Esophagus (tissue), 2 donors: ENCODE measurements around the gene ANXA3. TPM values are rescaled to one million over a fixed set of nuclear protein-coding genes. Genes with fewer than 3 reads are reported as not detected.

ENCODE experiments used
- H3K27ac ChIP-seq, 2 donors: one replicate each; pipeline ENCODE4 v1.5.1; 2013; ENCODE audit warnings: low read depth in 2 of 2, mild to moderate bottlenecking in 2 of 2, inconsistent platforms in 1 of 2, low read length in 1 of 2, moderate library complexity in 1 of 2
- H3K27me3 ChIP-seq, 2 donors: one replicate each; pipeline ENCODE4 v1.6.1; 2013; ENCODE audit warnings: low read length in 2 of 2, control low read depth in 1 of 2, mild to moderate bottlenecking in 1 of 2; ENCODE audit not compliant: insufficient read depth in 2 of 2, control insufficient read depth in 1 of 2
- H3K36me3 ChIP-seq, 2 donors: one replicate each; pipeline ENCODE4 v1.6.1; 2013; ENCODE audit warnings: low read length in 1 of 2; ENCODE audit not compliant: control insufficient read depth in 2 of 2, insufficient read depth in 2 of 2
- H3K4me1 ChIP-seq, 2 donors: one replicate each; pipeline ENCODE4 v1.6.1; 2013; ENCODE audit warnings: low read length in 1 of 2; ENCODE audit not compliant: control insufficient read depth in 2 of 2, insufficient read depth in 2 of 2
- H3K4me3 ChIP-seq, 2 donors: one replicate each; pipeline ENCODE4 v1.5.1; 2013; ENCODE audit warnings: low read length in 2 of 2, mild to moderate bottlenecking in 2 of 2, low read depth in 1 of 2, moderate library complexity in 1 of 2
- H3K9me3 ChIP-seq, 2 donors: one replicate each; pipeline ENCODE4 v1.6.1; 2013; ENCODE audit warnings: mild to moderate bottlenecking in 2 of 2, low read depth in 1 of 2, low read length in 1 of 2, moderate library complexity in 1 of 2; ENCODE audit not compliant: control insufficient read depth in 2 of 2, insufficient read depth in 1 of 2
- WGBS, 2 donors: extraction: QIAGEN DNeasy Blood & Tissue Kit; methylation state at CpG; one replicate each; pipeline ENCODE4 v1.1.7; 2013; 5-methylcytosine and 5-hydroxymethylcytosine counted together
- polyA plus RNA-seq, 2 donors: library from polyadenylated mRNA; stranded (reverse); fragments of 200-250 nt; gene quantifications; one replicate each; pipeline ENCODE4 v1.2.3, GENCODE V29; 2013
- donor health status: healthy with polysubstance abuse.
- donor health status: Bipolar disorder and iron deficiency.

The ANXA3 gene
- polyA plus RNA-seq, 2 donors: 80.6 to 140 TPM

GRCh38 chr4:78519962-78520361 is 31.6 kb upstream of the ANXA3 start:
- Histone ChIP-seq H3K27me3 (no peaks in the 10 kb centered on the region), H3K36me3 (no peaks in the 10 kb centered on the region), H3K4me3 (no peak overlapping the region), H3K9me3 (no peaks in the 10 kb centered on the region), H3K4me1 (no peaks in the 10 kb centered on the region), H3K27ac (no peak overlapping the region)
- WGBS, 2 donors: 86 to 88% methylated on average over 3 of the region's 3 CpGs

DNA sequence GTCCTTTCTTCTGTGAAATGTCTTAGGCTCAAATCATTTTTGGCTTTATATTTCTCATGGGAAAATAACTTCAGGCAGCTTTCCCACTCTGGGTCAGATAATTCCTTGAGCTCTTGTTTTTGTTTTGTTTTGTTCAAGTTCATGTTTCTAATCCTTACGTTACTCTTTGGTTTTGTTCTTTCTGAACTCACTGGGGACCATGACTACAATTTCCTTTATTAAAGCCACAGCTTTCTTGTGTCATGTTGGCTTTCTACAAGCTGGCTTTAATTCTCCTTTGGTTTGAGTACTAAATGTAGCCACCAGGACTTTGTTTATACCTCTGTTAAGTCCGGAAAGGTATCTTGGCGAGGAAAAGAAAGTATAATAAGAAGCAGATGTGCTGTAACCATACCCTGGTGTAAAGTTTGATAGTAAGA is 30.8 kb upstream of the ANXA3 start:
- Histone ChIP-seq H3K27me3 (no peaks in the 10 kb centered on the region), H3K4me1 (no peaks in the 10 kb centered on the region), H3K27ac (no peak overlapping the region), H3K9me3 (no peaks in the 10 kb centered on the region), H3K36me3 (no peaks in the 10 kb centered on the region), H3K4me3 (no peak overlapping the region)
- WGBS, 2 donors: 56 to 58% methylated on average over 3 of the region's 3 CpGs

GRCh38 chr4:78524009-78524408 is 27.6 kb upstream of the ANXA3 start:
- Histone ChIP-seq H3K4me1 (no peaks in the 10 kb centered on the region), H3K27ac (no peak overlapping the region), H3K27me3 (no peaks in the 10 kb centered on the region), H3K4me3 (no peak overlapping the region), H3K9me3 (no peaks in the 10 kb centered on the region), H3K36me3 (no peaks in the 10 kb centered on the region)
- WGBS, 2 donors: 0 to 84% methylated on average over 1 of the region's 1 CpG

DNA sequence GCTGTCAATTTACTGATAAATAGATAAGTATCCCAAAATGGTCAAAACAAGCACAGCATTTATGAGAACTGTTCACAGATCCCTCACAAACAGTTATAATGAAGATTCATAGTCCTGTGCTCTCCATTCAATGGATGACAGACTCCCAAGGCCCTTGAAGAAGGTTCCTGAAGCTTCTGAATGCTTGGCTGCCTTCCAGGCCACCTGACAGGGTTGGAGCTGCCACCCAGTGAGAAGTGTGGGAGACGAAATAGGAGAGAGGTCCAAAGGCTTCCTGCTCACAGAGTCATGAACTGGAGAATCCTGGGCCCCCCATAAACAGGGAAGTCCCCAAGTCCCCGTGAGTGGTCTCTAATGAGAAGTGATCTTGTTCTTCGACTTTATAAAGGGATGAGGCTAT is 26.0 kb upstream of the ANXA3 start:
- H3K4me1 ChIP-seq: no peaks in the 10 kb centered on the region
- H3K9me3 ChIP-seq: no peaks in the 10 kb centered on the region
- no peaks in the 10 kb centered on the region for H3K27me3 ChIP-seq
- WGBS, 2 donors: 73 to 75% methylated on average over 3 of the region's 3 CpGs
- no peaks in the 10 kb centered on the region for H3K36me3 ChIP-seq
- no peak overlapping the region for H3K4me3 ChIP-seq
- no peak overlapping the region for H3K27ac ChIP-seq

DNA sequence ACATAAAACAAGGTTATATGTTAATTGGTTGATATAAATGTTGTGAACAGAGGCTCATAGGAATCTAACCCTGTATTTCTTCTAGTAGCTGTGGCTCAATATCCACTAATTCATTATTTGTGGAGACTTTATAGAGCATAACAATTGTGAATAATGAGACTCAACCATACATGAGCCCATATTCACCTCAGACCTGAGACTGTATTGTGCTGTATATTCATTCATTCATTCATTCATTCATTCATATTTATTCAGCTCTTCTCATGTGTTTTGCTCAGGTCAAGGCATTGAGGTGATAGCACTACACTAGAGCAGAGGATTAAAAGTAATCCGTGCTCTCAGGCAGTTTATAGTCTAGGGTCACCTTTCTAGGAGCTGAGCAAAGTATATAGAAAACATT is 24.5 kb upstream of the ANXA3 start:
- 90 to 97% methylated on average over 1 of the region's 1 CpG for WGBS, 2 donors
- H3K4me3 ChIP-seq: no peak overlapping the region
- no peaks in the 10 kb centered on the region for H3K27me3 ChIP-seq
- H3K27ac ChIP-seq: no peak overlapping the region
- no peaks in the 10 kb centered on the region for H3K4me1 ChIP-seq
- H3K9me3 ChIP-seq: no peaks in the 10 kb centered on the region
- no peaks in the 10 kb centered on the region for H3K36me3 ChIP-seq

DNA sequence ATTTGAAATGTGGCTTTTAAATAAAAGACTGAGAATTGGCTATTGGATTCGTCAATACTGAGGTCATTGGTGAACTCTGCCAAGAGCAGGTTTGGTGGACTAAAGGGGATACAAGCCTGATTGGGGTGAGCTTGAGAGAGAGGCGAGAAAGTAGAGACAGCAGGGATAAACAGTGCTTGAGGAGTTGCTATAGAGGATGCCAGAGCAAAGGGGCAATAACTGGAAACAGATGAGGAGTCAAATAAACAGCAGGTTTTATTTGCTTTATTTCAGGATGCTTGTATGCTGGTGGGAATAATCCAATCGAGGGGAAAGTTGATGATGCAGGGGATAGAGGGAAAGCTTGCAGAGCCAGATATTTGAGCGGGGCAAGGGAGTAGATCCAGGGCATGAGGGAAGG is 24.0 kb upstream of the ANXA3 start:
- WGBS, 2 donors: 78 to 87% methylated on average over 4 of the region's 4 CpGs

GRCh38 chr4:78528327-78528726 is 23.2 kb upstream of the ANXA3 start:
- Histone ChIP-seq H3K27me3 (no peaks in the 10 kb centered on the region), H3K4me3 (no peak overlapping the region), H3K27ac (no peak overlapping the region), H3K36me3 (no peaks in the 10 kb centered on the region), H3K9me3 (no peaks in the 10 kb centered on the region), H3K4me1 (no peaks in the 10 kb centered on the region)
- WGBS, 2 donors: 53 to 85% methylated on average over 3 of the region's 3 CpGs

More for the DNA sequence above, 24.0 kb upstream of the ANXA3 start:
- Histone ChIP-seq H3K27me3 (no peaks in the 10 kb centered on the region), H3K9me3 (no peaks in the 10 kb centered on the region), H3K4me1 (no peaks in the 10 kb centered on the region), H3K4me3 (no peak overlapping the region), H3K27ac (no peak overlapping the region), H3K36me3 (no peaks in the 10 kb centered on the region)

DNA sequence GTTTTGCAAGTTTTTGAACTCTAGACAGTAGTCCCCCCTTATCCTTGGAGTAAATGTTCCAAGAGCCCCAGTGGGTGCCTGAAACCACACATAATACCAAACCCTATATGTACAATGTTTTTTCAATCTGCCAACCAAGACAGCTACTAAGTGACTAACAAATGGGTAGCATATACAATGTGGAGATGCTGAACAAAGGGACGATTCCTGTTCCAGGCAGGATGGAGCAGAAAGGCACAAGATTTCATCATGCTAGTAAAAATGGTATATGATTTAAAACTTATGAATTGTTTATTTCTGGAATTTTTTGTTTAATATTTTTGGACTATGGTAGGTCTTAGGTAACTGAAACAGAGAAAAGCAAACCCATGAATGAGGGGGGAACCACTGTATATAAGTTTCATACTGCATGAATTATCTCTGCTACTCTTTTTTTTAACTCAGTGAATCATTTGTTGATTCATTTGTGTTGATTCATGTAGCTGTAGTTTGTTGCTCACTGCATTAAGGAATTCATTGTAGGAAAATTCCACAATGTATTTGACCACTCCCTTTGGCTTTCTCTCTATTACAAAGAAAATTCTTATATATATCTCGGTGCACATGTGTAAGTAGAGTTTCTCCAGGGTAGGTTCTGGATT is 21.9 kb upstream of the ANXA3 start:
- no peak overlapping the region for H3K27ac ChIP-seq

DNA sequence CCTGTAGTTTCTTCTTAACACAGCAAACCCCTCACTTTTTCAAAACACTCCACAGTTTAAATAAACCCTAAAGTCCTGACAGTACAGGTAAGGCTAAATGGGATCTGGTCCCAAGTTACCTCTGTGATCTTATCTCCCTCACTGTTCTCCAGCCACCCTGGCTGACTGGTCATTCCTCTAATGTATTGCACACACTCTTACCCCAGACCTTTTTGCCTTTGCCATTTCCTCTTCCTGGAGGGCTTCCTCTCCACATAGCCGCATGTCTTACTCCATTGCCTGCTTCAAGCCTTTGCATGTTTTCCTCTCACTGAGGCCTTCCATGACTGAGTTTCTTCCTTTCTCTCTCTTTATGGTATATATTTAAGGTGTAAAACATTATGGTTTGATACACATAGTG is 19.5 kb upstream of the ANXA3 start:
- 84 to 88% methylated on average over 1 of the region's 1 CpG for WGBS, 2 donors
- H3K27ac ChIP-seq: no peak overlapping the region
- no peaks in the 10 kb centered on the region for H3K27me3 ChIP-seq
- H3K4me1 ChIP-seq: no peaks in the 10 kb centered on the region
- no peak overlapping the region for H3K4me3 ChIP-seq
- no peaks in the 10 kb centered on the region for H3K9me3 ChIP-seq
- no peaks in the 10 kb centered on the region for H3K36me3 ChIP-seq

More for the DNA sequence above, 21.9 kb upstream of the ANXA3 start:
- Histone ChIP-seq H3K9me3 (no peaks in the 10 kb centered on the region), H3K4me1 (no peaks in the 10 kb centered on the region), H3K27me3 (no peaks in the 10 kb centered on the region), H3K36me3 (no peaks in the 10 kb centered on the region), H3K4me3 (no peak overlapping the region)
- 66 to 79% methylated on average over 2 of the region's 2 CpGs for WGBS, 2 donors

DNA sequence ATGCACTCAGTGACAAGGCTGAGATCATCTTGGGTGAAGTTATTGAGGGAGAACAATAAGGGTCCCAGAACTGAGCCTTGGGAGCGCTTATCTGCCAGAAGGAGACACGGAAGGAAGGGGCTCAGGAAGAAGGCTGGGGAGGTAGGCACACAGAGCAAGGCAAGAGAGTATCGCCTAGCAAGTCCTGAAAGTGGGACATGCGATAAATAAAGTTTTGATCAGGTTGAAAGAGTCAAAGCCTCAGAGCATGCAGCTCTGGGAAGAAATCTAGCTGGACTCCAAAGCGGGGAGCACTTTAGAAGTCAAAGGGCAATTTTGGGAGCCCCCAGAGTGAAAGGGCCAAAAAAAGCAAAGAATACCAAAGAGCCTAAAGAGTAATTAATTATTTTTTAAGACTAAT is 17.7 kb upstream of the ANXA3 start:
- Histone ChIP-seq H3K4me1 (no peaks in the 10 kb centered on the region), H3K27ac (no peak overlapping the region), H3K4me3 (no peak overlapping the region), H3K27me3 (no peaks in the 10 kb centered on the region), H3K9me3 (no peaks in the 10 kb centered on the region), H3K36me3 (no peaks in the 10 kb centered on the region)
- 75 to 90% methylated on average over 5 of the region's 5 CpGs for WGBS, 2 donors
